ENCODE results near the gene FAM171A2.
"Not testable (repeated sequence)": the region's sequence is repeated elsewhere in the genome, so short reads cannot be mapped to it uniquely, and the experiment has no call there.

Gene FAM171A2

DNA sequence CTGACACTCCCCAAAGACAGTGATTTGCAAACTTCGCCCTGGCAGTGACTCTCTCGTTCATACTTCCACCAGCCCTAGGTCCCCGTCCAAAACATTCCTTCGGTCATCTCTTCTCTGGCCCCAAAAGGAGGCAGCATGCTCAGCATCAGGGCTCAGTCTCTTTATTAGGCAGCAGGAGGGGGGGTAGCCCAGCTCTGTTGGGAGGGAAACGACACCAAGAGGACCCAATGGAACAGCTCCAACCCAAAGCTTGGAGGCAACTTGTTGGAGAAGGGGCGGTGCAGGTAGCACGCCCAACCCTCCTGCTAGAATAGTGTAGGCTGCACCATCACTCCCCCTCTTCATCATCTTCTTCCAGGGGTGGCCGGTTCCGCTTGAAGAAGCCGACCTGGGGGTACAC is 8.4 kb upstream of the FAM171A2 start:
- DNase-seq (ENCODE audit: low read depth), result no peak
- in situ Hi-C loops (cut with HindIII; ENCODE audit: low sequenced_read_pairs), result loop anchor here (25.0 kb wide), 1 partner anchor 265 kb away; no protein-coding TSS in a partner anchor
- no peak for TF ChIP-seq CTCF (IDR thresholded peaks at IDR 0.05; ENCODE audit: low read depth, low read length, missing control alignments)
- H3K4me3 ChIP-seq (ENCODE audit: low read depth, low read length), result no peak overlapping the region

- not testable (repeated sequence) for DNase-seq (ENCODE audit: low read depth)
- in situ Hi-C loops (cut with HindIII; ENCODE audit: low sequenced_read_pairs), result loop anchor here (25.0 kb wide), 1 partner anchor 268 kb away; no protein-coding TSS in a partner anchor
These were observed 5.9 kb upstream of the FAM171A2 start for GRCh38 chr17:44369414-44370023.

DNA sequence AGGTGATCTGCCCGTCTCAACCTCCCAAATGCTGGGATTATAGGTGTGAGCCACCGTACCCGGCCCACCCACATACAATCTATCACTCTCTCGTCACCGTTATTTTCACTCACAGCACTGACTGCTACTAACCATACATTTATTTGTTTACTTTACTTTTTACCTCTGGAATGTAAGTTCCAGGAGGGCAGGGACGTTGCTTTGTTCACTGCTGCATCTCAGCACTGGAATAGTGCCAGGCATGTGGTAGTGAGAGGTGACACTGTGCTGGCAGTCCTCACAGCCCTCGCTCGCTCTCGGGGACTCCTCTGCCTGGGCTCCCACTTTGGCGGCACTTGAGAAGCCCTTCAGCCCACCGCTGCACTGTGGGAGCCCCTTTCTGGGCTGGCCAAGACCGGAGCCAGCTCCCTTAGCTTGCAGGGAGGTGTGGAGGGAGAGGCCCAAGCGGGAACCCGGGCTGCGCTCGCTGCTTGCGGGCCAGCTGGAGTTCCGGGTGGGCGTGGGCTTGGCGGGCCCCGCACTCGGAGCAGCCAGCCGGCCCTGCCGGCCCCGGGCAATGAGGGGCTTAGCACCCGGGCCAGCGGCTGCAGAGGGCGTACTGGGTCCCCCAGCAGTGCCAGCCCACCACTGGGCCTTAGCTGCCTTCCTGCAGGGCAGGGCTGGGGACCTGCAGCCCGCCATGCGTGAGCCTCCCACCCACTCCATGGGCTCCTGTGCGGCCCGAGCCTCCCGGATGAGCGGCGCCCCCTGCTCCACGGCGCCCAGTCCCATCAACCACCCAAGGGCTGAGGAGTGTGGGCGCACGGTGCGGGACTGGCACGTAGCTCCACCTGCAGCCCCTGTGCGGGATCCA is 5.0 kb upstream of the FAM171A2 start:
- not testable (repeated sequence) for DNase-seq (ENCODE audit: low read depth); H3K4me3 ChIP-seq (ENCODE audit: low read depth, low read length)
- in situ Hi-C loops (cut with HindIII; ENCODE audit: low sequenced_read_pairs), result loop anchor here (25.0 kb wide), 1 partner anchor 269 kb away; no protein-coding TSS in a partner anchor

More at GRCh38 chr17:44369414-44370023, 5.9 kb upstream of the FAM171A2 start:
- H3K4me3 ChIP-seq (ENCODE audit: low read depth, low read length), result not testable (repeated sequence)

DNA sequence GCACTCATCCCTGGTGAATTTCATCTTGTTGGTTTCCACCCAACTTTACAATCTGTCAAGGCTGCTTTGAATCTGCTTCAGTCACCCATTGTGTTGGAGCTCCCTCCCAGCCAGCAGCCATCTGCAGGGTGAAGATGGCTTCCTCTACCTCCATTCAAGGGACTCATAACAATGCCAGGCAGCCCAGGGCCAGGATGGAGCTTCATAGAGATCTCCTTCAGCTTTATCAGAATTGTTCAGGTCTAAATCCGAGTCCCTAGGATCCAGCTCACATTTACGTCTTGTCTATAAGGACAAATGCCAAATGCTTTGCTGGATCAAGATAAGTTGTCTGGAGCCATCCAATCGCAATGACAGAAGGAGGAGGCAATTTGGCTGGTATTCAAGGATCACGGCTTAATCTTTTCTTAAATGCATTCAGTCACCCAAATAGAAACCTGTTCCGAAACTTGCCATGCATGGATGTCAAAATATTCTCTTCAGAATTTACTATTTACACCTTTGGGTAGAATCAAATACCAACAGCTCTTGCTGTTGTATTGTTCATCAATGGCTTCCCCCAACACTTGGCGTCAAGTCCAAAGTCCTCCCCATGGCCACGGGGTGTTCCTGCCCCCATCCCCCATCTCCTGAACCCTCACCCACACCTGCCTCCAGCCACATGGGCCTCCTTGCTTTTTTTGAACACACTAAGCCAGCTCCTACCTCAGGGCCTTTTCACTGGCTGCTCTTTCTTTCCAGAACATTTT is 3.8 kb upstream of the FAM171A2 start:
- DNase-seq (ENCODE audit: low read depth), result no peak
- TF ChIP-seq CTCF (IDR thresholded peaks at IDR 0.05; ENCODE audit: low read depth, low read length, missing control alignments), result no peak
- in situ Hi-C loops (cut with HindIII; ENCODE audit: low sequenced_read_pairs), result loop anchor here (25.0 kb wide), 1 partner anchor 270 kb away; no protein-coding TSS in a partner anchor
- no peak overlapping the region for H3K4me3 ChIP-seq (ENCODE audit: low read depth, low read length)

DNA sequence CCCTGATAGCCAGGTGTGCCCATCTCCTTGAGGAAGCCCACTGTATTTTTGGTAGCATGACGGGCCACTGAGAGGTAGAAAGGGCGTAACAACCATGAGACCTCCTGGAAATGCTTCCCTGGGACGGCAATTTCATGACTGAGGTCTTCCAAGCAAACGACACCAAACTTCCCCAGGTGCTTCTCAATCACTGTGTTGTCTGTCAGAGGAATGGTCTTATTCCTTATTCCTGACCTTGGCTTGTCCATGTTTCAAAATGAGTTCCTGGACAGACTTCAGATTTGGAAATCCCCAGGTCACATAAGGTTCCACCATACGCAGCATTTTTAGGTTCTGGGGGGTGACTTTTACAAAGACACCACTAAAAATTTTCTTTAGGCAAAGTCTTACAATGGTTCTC is 1.4 kb upstream of the FAM171A2 start:
- in situ Hi-C loops (cut with HindIII; ENCODE audit: low sequenced_read_pairs), result loop anchor here (25.0 kb wide), 1 partner anchor 272 kb away; no protein-coding TSS in a partner anchor
- not testable (repeated sequence) for H3K4me3 ChIP-seq (ENCODE audit: low read depth, low read length); DNase-seq (ENCODE audit: low read depth)

DNA sequence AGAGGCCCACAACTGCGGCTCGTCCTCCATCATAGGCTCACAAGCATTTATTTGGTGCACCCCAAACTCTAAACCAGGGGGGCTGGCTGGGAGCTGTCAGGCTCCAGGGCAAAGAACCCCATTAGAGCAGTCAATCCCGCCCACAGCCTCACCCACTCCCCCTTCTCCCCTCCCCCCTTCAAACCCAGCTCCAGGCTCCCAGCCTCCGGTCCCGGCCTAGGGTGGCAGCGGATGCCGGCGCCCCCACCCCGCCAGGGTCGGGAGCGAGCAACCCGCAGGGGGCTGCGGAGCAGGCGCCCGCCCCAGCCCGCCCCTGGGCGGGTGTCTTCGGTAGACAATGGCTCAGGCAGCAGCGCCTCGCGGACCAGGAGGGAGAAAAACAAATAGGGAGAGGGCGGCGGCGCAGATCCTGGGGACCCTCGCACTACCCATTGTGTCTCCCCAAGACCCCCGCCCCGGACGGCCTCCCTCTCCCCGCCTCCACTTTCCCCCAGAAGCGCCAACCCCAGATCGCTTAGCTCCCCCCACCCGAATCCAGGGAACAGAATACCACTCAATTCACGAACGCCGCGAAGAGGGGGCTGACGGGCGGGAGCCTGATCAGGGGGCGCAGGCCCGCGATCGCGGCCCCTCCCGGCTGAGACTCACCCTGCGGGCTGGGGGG is 572 bp downstream of the FAM171A2 start:
- no peak for DNase-seq (ENCODE audit: low read depth)
- TF ChIP-seq CTCF (IDR thresholded peaks at IDR 0.05; ENCODE audit: low read depth, low read length, missing control alignments), result no peak
- in situ Hi-C loops (cut with HindIII; ENCODE audit: low sequenced_read_pairs), result loop anchor here (25.0 kb wide), 1 partner anchor 274 kb away; no protein-coding TSS in a partner anchor
- peak overlapping the region; percentile 80 for H3K4me3 ChIP-seq (ENCODE audit: low read depth, low read length)

DNA sequence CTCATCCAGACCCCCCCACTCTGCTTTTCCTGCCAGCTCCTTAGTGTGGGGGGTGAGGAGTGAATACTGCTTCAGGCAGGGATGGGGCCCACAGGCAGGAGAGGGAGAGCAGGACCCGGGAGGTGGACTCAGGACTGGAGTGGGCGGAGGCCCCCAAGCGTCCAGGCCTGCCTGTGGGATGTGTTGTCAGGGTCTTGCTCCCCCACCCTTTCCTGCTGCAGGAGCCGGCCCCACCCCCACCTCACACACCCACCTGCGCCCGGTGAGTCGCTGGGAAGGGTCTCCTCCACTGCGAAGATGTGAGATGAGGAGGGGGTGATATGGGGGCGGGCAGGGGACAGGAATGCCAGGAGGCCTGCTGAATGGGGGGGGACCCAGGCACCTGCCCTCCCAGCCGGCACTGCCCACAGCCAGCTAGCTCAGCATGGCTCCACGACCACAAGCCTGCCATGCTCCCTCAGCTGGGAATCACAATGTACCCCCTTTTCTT is 1.1 kb downstream of the FAM171A2 start:
- peak overlapping the region; percentile 80 for H3K4me3 ChIP-seq (ENCODE audit: low read depth, low read length)
- in situ Hi-C loops (cut with HindIII; ENCODE audit: low sequenced_read_pairs), result loop anchor here (25.0 kb wide), 1 partner anchor 275 kb away; no protein-coding TSS in a partner anchor
- no peak for DNase-seq (ENCODE audit: low read depth)
- no peak for TF ChIP-seq CTCF (IDR thresholded peaks at IDR 0.05; ENCODE audit: low read depth, low read length, missing control alignments)

All from astrocyte of the cerebellum (primary cell).